D721Med (cell line): Measurements from ENCODE around the gene AJUBA.

Experiments used
- DNase-seq: peaks from one replicate; pipeline ENCODE4 v3.0.0; 2011; ENCODE audit warnings: low spot score; ENCODE audit not compliant: insufficient read length
- FAIRE-seq: peaks from 2 replicates; lab custom pipeline; 2011; peaks lifted over from hg19 to GRCh38; lab: Jason Lieb, UNC
- TF ChIP-seq, protein P1 (sequence below): IDR thresholded peaks from 2 replicates; pipeline ENCODE4 v1.5.1; 2012; ENCODE audit warnings: mild to moderate bottlenecking, control low read depth; ENCODE audit not compliant: insufficient read depth; ENCODE audit errors: missing control alignments

The AJUBA gene

DNA sequence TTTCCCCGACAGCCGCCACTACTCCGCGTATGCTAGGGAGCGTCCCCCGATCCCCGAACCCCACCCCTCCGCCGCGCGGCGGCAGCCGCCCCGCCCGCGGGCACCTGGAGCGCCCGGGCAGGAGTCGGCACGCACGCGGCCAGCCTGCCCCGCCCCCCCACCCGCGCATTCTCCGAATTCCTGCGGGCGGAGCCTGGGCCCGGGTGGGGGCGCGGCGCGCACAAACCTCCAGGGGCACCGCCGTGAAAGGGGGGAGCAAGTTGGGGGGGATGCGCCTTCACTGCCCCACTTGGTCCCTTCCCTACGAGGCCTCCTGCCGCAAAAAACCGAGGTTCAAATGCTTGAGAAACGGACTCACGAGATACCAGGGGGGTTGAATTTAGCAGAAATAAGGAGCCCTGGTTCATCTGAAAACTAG is 1.7 kb downstream of the AJUBA start:
- TF ChIP-seq, protein P1, sequence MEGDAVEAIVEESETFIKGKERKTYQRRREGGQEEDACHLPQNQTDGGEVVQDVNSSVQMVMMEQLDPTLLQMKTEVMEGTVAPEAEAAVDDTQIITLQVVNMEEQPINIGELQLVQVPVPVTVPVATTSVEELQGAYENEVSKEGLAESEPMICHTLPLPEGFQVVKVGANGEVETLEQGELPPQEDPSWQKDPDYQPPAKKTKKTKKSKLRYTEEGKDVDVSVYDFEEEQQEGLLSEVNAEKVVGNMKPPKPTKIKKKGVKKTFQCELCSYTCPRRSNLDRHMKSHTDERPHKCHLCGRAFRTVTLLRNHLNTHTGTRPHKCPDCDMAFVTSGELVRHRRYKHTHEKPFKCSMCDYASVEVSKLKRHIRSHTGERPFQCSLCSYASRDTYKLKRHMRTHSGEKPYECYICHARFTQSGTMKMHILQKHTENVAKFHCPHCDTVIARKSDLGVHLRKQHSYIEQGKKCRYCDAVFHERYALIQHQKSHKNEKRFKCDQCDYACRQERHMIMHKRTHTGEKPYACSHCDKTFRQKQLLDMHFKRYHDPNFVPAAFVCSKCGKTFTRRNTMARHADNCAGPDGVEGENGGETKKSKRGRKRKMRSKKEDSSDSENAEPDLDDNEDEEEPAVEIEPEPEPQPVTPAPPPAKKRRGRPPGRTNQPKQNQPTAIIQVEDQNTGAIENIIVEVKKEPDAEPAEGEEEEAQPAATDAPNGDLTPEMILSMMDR = no peak
- FAIRE-seq (no peak), DNase-seq (no peak)

DNA sequence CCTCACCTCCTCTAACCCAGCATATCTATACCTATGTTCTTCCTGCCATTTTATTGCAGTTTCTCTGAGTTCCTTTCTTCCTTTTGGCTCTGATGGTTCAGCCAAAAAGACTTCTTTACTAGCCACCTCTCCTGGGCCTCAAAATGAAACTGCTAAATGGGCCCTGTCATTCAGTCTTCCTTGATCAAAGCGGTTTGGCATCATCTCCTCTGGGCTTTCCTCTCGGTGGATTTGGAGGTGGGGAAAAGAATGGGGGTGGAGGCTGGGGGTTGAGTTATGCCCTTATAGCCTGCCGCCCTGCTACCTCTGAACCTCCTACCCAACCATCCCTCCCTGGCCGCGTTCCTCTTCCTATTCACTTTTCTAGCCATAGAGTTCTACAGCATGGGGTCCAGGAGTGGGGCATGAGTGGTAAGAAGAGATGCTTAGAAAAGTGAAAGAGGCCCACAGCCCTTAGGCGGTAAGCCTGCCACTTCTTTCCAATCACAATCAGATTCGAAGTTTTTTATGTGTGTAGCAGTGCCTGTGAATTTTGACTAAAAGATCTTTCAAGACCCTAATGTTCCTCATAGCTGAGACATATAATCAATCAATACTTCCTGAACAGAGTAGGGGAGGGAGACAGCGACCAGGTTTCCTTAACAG is 2.5 kb downstream of the AJUBA start:
- no peak for DNase-seq
- TF ChIP-seq, protein P1 = no peak
- no peak for FAIRE-seq

DNA sequence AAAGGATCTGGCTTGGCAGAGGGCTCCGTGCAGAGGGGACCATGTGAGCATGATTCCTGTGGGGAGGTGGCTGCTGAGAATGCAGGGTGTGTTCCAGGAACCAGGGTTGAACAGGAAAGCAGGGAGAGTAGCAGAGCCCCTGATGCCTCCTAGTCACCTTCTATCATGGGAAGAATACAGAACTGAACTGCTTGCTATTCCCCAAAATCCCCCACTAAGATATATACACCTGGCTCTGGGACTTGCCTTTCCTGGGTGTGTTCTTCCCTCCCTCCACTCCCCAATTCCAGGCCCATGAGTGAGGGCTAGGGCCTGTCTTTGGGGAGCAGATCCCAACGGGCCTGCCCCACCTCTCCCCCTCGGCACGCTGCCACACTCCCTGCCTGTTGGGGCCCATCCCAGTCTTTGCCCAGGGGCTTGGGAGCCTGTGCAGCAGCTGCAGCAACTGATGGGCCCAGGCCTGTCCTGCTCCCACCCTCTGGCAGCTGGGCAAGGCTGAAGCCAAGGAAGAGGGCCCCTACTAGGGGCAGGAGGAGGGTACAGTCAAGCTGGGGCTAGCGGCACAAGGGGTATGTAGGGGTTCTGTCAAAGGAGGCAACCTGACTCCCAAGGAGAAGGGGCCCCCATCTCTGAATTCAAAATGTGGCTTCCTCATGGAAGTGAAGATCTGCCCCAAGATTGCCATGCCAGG is 3.2 kb downstream of the AJUBA start:
- FAIRE-seq (no peak), DNase-seq (no peak)
- TF ChIP-seq, protein P1 = no peak

- no peak for FAIRE-seq
- no peak for DNase-seq
- TF ChIP-seq, protein P1 = no peak
Measured at GRCh38 chr14:22978487-22978837, 3.9 kb downstream of the AJUBA start.

- peak; percentile 74 for DNase-seq
- no peak for FAIRE-seq
- TF ChIP-seq, protein P1 = no peak
Measured at GRCh38 chr14:22977684-22978486, 4.5 kb downstream of the AJUBA start.

- DNase-seq (no peak), FAIRE-seq (no peak)
- TF ChIP-seq, protein P1 = no peak
Measured at GRCh38 chr14:22977434-22977683, 5.0 kb downstream of the AJUBA start.
